SU-DHL-6 (cell line): ENCODE results near the gene NDUFS1.

Experiments
- H2AFZ ChIP-seq: fragments of 200-600 bp; sonication (generic); 2 replicates; pipeline ENCODE4 v1.6.1; 2014; ENCODE audit warnings: low read depth, mild to moderate bottlenecking, moderate library complexity, mixed read lengths, antibody characterized with exemption, low read length; ENCODE audit not compliant: severe bottlenecking
- H3F3A ChIP-seq: fragments of 200-600 bp; shearing (Covaris generic); 2 replicates; pipeline ENCODE4 v1.6.0; 2016; ENCODE audit warnings: antibody characterized with exemption, mild to moderate bottlenecking; ENCODE audit not compliant: insufficient read depth
- H3K27ac ChIP-seq: fragments of 200-600 bp; sonication (generic); 2 replicates; pipeline ENCODE4 v1.5.1; 2016; ENCODE audit warnings: low read depth, mild to moderate bottlenecking, low read length, moderate library complexity, mixed read lengths
- H3K27me3 ChIP-seq: fragments of 200-600 bp; sonication (generic), shearing (Covaris generic); 2 replicates; pipeline ENCODE4 v1.6.0; 2014; ENCODE audit warnings: mild to moderate bottlenecking, low read length
- H3K36me3 ChIP-seq: fragments of 200-600 bp; sonication (generic); 2 replicates; pipeline ENCODE4 v1.6.1; 2014; ENCODE audit warnings: mild to moderate bottlenecking, low read length, mixed read lengths
- H3K4me2 ChIP-seq: fragments of 300-600, 200-600 bp; shearing (Covaris generic), sonication (generic); 2 replicates; pipeline ENCODE4 v1.6.0; 2014; ENCODE audit warnings: low read length, low read depth, mild to moderate bottlenecking; ENCODE audit not compliant: poor library complexity, severe bottlenecking
- H3K4me3 ChIP-seq: fragments of 200-600 bp; sonication (generic); 2 replicates; pipeline ENCODE4 v1.5.1; 2014; ENCODE audit warnings: antibody characterized with exemption, low read length, mild to moderate bottlenecking, mixed read lengths; ENCODE audit not compliant: insufficient read depth, poor library complexity, severe bottlenecking
- H3K79me2 ChIP-seq: fragments of 200-600 bp; sonication (generic); 2 replicates; pipeline ENCODE4 v1.6.1; 2014; ENCODE audit warnings: mild to moderate bottlenecking, low read length, moderate library complexity; ENCODE audit not compliant: insufficient read depth
- H3K9ac ChIP-seq: fragments of 200-600 bp; sonication (generic); 2 replicates; pipeline ENCODE4 v1.7.0; 2014; ENCODE audit warnings: mild to moderate bottlenecking, low read length
- H3K9me2 ChIP-seq: fragments of 200-600 bp; sonication (generic); replicated peaks from 2 replicates; pipeline ENCODE4 v1.6.1; 2014; ENCODE audit warnings: low read length; ENCODE audit not compliant: insufficient read depth
- H3K9me3 ChIP-seq: fragments of 200-600 bp; sonication (generic); 2 replicates; pipeline ENCODE4 v1.6.1; 2014; ENCODE audit warnings: low read length, mixed read lengths; ENCODE audit not compliant: insufficient read depth
- H4K20me1 ChIP-seq: fragments of 200-600 bp; sonication (generic); 2 replicates; pipeline ENCODE4 v1.6.1; 2014; ENCODE audit warnings: low read depth, mild to moderate bottlenecking, antibody characterized with exemption, low read length, moderate library complexity, mixed read lengths
- CTCF ChIP-seq: fragments of 200-600 bp; sonication (generic); IDR thresholded peaks from one replicate; pipeline ENCODE4 v1.5.1; 2017; ENCODE audit warnings: antibody characterized with exemption, mild to moderate bottlenecking, low read length, moderate library complexity; ENCODE audit not compliant: insufficient read depth, poor library complexity, severe bottlenecking
- EZH2phosphoT487 ChIP-seq: fragments of 200-600 bp; sonication (generic), shearing (Covaris generic); conservative IDR thresholded peaks from 2 replicates; pipeline ENCODE4 v1.6.1; 2018; ENCODE audit warnings: mild to moderate bottlenecking, antibody characterized with exemption, low read length, moderate library complexity, mixed read lengths

The NDUFS1 gene

GRCh38 chr2:206088248-206088647, 71.0 kb downstream of the NDUFS1 start:
- H3K9me3 ChIP-seq: no peaks in the 10 kb centered on the region

GRCh38 chr2:206086716-206087350, 72.4 kb downstream of the NDUFS1 start:
- Histone ChIP-seq H3K4me3 (peak overlapping the region; percentile 91), H3K4me2 (peak overlapping the region; percentile 96), H3K36me3 (no peaks in the 10 kb centered on the region), H3K9me3 (no peaks in the 10 kb centered on the region), H3K27ac (peak overlapping the region; percentile 93), H2AFZ (peak overlapping the region; percentile 82), H3K9me2 (no peaks in the 10 kb centered on the region), H3K79me2 (peaks cover 57% of the 10 kb centered on the region), H3K9ac (peak overlapping the region; percentile 75), H3F3A (peaks cover 19% of the 10 kb centered on the region), H4K20me1 (no peaks in the 10 kb centered on the region), H3K27me3 (no peaks in the 10 kb centered on the region)
- no peak for TF ChIP-seq CTCF
- TF ChIP-seq EZH2phosphoT487: no peak

More at GRCh38 chr2:206088248-206088647, 71.0 kb downstream of the NDUFS1 start:
- Histone ChIP-seq H2AFZ (no peak overlapping the region), H3K9ac (no peak overlapping the region), H3F3A (peaks cover 15% of the 10 kb centered on the region), H3K27me3 (no peaks in the 10 kb centered on the region), H3K36me3 (no peaks in the 10 kb centered on the region), H3K79me2 (peaks cover 43% of the 10 kb centered on the region), H4K20me1 (no peaks in the 10 kb centered on the region), H3K27ac (no peak overlapping the region), H3K9me2 (no peaks in the 10 kb centered on the region), H3K4me2 (peak overlapping the region; percentile 27), H3K4me3 (no peak overlapping the region)
- TF ChIP-seq CTCF (no peak), EZH2phosphoT487 (no peak)

GRCh38 chr2:206085742-206086445, 73.3 kb downstream of the NDUFS1 start, which contains the start of gene INO80D:
INO80D (minus strand) TSS chr2:206086174; CDS start chr2:206063016, 23,158 bp downstream.
- Histone ChIP-seq H3K9me3 (no peaks in the 10 kb centered on the region), H3F3A (peaks cover 19% of the 10 kb centered on the region), H3K36me3 (no peaks in the 10 kb centered on the region), H3K4me3 (peak within 1 kb of the TSS; percentile 91), H4K20me1 (no peaks in the 10 kb centered on the region), H2AFZ (peak within 1 kb of the TSS; percentile 82), H3K27me3 (no peaks in the 10 kb centered on the region), H3K4me2 (peak within 1 kb of the TSS; percentile 96), H3K9ac (peak within 1 kb of the TSS; percentile 75), H3K79me2 (peaks cover 67% of the 10 kb centered on the region), H3K9me2 (no peaks in the 10 kb centered on the region), H3K27ac (peak within 1 kb of the TSS; percentile 93)
- TF ChIP-seq EZH2phosphoT487 (no peak), CTCF (peak; percentile 44)
